HepG2 (cell line): Measurements from ENCODE around the gene ADAMTS2. TPM values are rescaled to one million over a fixed set of nuclear protein-coding genes. Genes with fewer than 3 reads are reported as not detected.

ENCODE experiments used
- ATAC-seq: fragments of 200-7000 bp; cut with Tn5 transposase; 3 replicates; pipeline ENCODE4 v1.9.1; 2020; ENCODE audit warnings: mild to moderate bottlenecking, moderate library complexity
- BruUV-seq: library from RNA; stranded (reverse); fragments of 400-500 nt; replicated peaks from 2 replicates; lab custom pipeline; 2021; lab: Mats Ljungman, UMichigan
- CTCF ChIA-PET: fragments of 300-600 bp; formaldehyde crosslinking; extraction: SDS; loops from one replicate; lab custom pipeline; 2021; ENCODE audit warnings: low total read pairs, inconsistent platforms, low intra/inter-chr PET ratio; lab: Yijun Ruan, JAX
- POLR2A ChIA-PET: fragments of 350-600 bp; sonication (Branson Sonifier 250); formaldehyde crosslinking; loops from one replicate; lab custom pipeline; 2020; ENCODE audit warnings: antibody characterized with exemption, inconsistent platforms; lab: Yijun Ruan, JAX
- DNase-seq: peaks from one replicate; pipeline ENCODE4 v3.0.0-alpha.2; 2015; ENCODE audit warnings: low spot score
- FAIRE-seq: peaks from 3 replicates; lab custom pipeline; 2011; peaks lifted over from hg19 to GRCh38; lab: Jason Lieb, UNC
- H2AFZ ChIP-seq: one replicate; pipeline ENCODE4 v1.6.1; 2011; ENCODE audit warnings: low read length, inconsistent platforms
- H3K27ac ChIP-seq: fragments of 300-600 bp; 3 replicates; pipeline ENCODE4 v1.8.0; 2011; ENCODE audit warnings: mixed run types, mild to moderate bottlenecking, mixed read lengths, low read length, inconsistent platforms; ENCODE audit not compliant: insufficient read depth; ENCODE audit errors: extremely low read length
- H3K27me3 ChIP-seq, 2 experiments: fragments of 200-600 bp in 1 of 2; 2 replicates in 1 of 2; 3 replicates in 1 of 2; pipeline versions ENCODE4 v1.6.0 to v1.8.0; 2011; ENCODE audit warnings: low read length in 2 of 2, mild to moderate bottlenecking in 2 of 2, moderate library complexity in 2 of 2, inconsistent platforms in 1 of 2; ENCODE audit not compliant: insufficient read depth in 2 of 2, control insufficient read depth in 1 of 2
- H3K36me3 ChIP-seq, 2 experiments: fragments of 200-600 bp in 1 of 2; replicated peaks in 1 of 2; 2 replicates in 1 of 2; 3 replicates in 1 of 2; pipeline versions ENCODE4 v1.5.1 to v1.8.0; 2011; ENCODE audit warnings: low read length in 2 of 2, inconsistent platforms in 1 of 2; ENCODE audit not compliant: insufficient read depth in 2 of 2, control insufficient read depth in 1 of 2
- H3K4me1 ChIP-seq: 2 replicates; pipeline ENCODE4 v1.5.1; 2012; ENCODE audit warnings: low read length, inconsistent platforms; ENCODE audit not compliant: insufficient read depth
- H3K4me2 ChIP-seq: 2 replicates; pipeline ENCODE4 v1.6.0; 2011; ENCODE audit warnings: low read depth, low read length, inconsistent platforms
- H3K4me3 ChIP-seq, 3 experiments: fragments of 200-600 bp in 1 of 3; sonication (generic), shearing (Covaris generic) in 1 of 3; replicated peaks in 1 of 3; 2 replicates each; pipeline ENCODE4 v1.5.1; 2011 to 2016; ENCODE audit warnings: low read length in 3 of 3, inconsistent platforms in 2 of 3, low read depth in 2 of 3, mild to moderate bottlenecking in 2 of 3, control low read depth in 1 of 3, mixed read lengths in 1 of 3; ENCODE audit not compliant: insufficient read depth in 1 of 3
- H3K79me2 ChIP-seq: one replicate; pipeline ENCODE4 v1.6.1; 2011; ENCODE audit warnings: low read length, inconsistent platforms; ENCODE audit not compliant: insufficient read depth
- H3K9ac ChIP-seq: 2 replicates; pipeline ENCODE4 v1.6.0; 2011; ENCODE audit warnings: mild to moderate bottlenecking, low read depth, low read length, inconsistent platforms; ENCODE audit not compliant: insufficient read depth
- H3K9me3 ChIP-seq: 2 replicates; pipeline ENCODE4 v1.5.1; 2012; ENCODE audit warnings: mild to moderate bottlenecking, low read length
- H4K20me1 ChIP-seq: 2 replicates; pipeline ENCODE4 v1.6.0; 2011; ENCODE audit warnings: inconsistent platforms, mild to moderate bottlenecking, low read length, moderate library complexity; ENCODE audit not compliant: insufficient read depth
- ATF7 ChIP-seq, 2 experiments: fragments of 450-650 bp in 1 of 2; sonication (generic) in 1 of 2; formaldehyde crosslinking in 1 of 2; IDR thresholded peaks; 2 replicates each; pipeline versions ENCODE4 v1.4.0 to v1.6.1; 2016 to 2020; ENCODE audit warnings: antibody characterized with exemption in 1 of 2, mild to moderate bottlenecking in 1 of 2, missing genetic modification reagents in 1 of 2
- DNMT1 ChIP-seq: sonication (generic); formaldehyde crosslinking; IDR thresholded peaks from 2 replicates; pipeline ENCODE4 v1.5.1; 2020; ENCODE audit warnings: mild to moderate bottlenecking, missing genetic modification reagents
- HNF4G ChIP-seq, 2 experiments: sonication (generic) in 1 of 2; formaldehyde crosslinking in 1 of 2; IDR thresholded peaks; 2 replicates each; pipeline versions ENCODE4 v1.4.0 to v1.6.1; 2011 to 2020; ENCODE audit warnings: borderline replicate concordance in 2 of 2, low read depth in 2 of 2, mild to moderate bottlenecking in 2 of 2, low read length in 1 of 2, missing genetic modification reagents in 1 of 2, moderate library complexity in 1 of 2
- MAZ ChIP-seq, 2 experiments: sonication (generic) in 1 of 2; formaldehyde crosslinking in 1 of 2; IDR thresholded peaks; 2 replicates each; pipeline versions ENCODE4 v1.5.0 to v1.6.1; 2012 to 2020; ENCODE audit warnings: low read depth in 2 of 2, mild to moderate bottlenecking in 2 of 2, borderline replicate concordance in 1 of 2, improper control_type of control experiment in 1 of 2, low read length in 1 of 2, missing genetic modification reagents in 1 of 2, moderate library complexity in 1 of 2
- MYNN ChIP-seq: sonication (generic); formaldehyde crosslinking; IDR thresholded peaks from 2 replicates; pipeline ENCODE4 v1.4.0; 2020; ENCODE audit warnings: mild to moderate bottlenecking, low read depth, missing genetic modification reagents
- PHF20 ChIP-seq: sonication (generic); formaldehyde crosslinking; IDR thresholded peaks from 2 replicates; pipeline ENCODE4 v1.5.0; 2020; ENCODE audit warnings: mild to moderate bottlenecking, missing genetic modification reagents
- SNAI1 ChIP-seq: sonication (generic); formaldehyde crosslinking; IDR thresholded peaks from 2 replicates; pipeline ENCODE4 v1.5.0; 2020; ENCODE audit warnings: mild to moderate bottlenecking, missing genetic modification reagents, borderline replicate concordance
- TRIM24 ChIP-seq: sonication (generic); formaldehyde crosslinking; IDR thresholded peaks from 2 replicates; pipeline ENCODE4 v1.8.0; 2022; ENCODE audit warnings: mild to moderate bottlenecking, missing genetic modification reagents
- ZNF251 ChIP-seq: sonication (generic); formaldehyde crosslinking; IDR thresholded peaks from 2 replicates; pipeline ENCODE4 v1.9.0; 2021; ENCODE audit warnings: mild to moderate bottlenecking, missing genetic modification reagents
- ZNF260 ChIP-seq: sonication (generic); formaldehyde crosslinking; IDR thresholded peaks from 2 replicates; pipeline ENCODE4 v1.4.0; 2020; ENCODE audit warnings: missing genetic modification reagents, low read depth, mild to moderate bottlenecking, borderline replicate concordance
- whole genome bisulfite sequencing: methylation state at CpG from one replicate; pipeline ENCODE4 v1.1.6; 2017; ENCODE audit warnings: low lambda C conversion rate; 5-methylcytosine and 5-hydroxymethylcytosine counted together
- in situ Hi-C: cut with HindIII; loops from 2 replicates; pipeline ENCODE4 v1.10.0; 2017; ENCODE audit warnings: low pct_unique_long_range_greater_than_20kb; ENCODE audit not compliant: extremely low pct_ligation_motif_present
- intact Hi-C: fragments of 100-400 bp; cut with micrococcal nuclease; formaldehyde crosslinking; loops from one replicate; pipeline ENCODE4 v1.10.0; 2022; ENCODE audit not compliant: unreplicated experiment
- polyA plus RNA-seq, 8 experiments: library from polyadenylated mRNA; depleted of rRNA in 3 of 8; stranded (reverse) in 7 of 8; unstranded in 1 of 8; fragments of >200 nt; fragmentation: Illumina TruSeq in 4 of 8; extraction: Trizol in 4 of 8; gene quantifications; 2 replicates each; pipeline versions ENCODE4 v1.2.1 to v1.2.3, GENCODE V29; 2011 to 2016; ENCODE audit warnings: low read depth in 4 of 8, missing spikeins in 1 of 8, mixed read lengths in 1 of 8; ENCODE audit not compliant: insufficient read depth in 1 of 8
- total RNA-seq, 5 experiments: library from RNA; depleted of rRNA; stranded (reverse); fragments of >200 nt; fragmentation: Illumina TruSeq; extraction: Trizol; gene quantifications; 2 replicates each; pipeline ENCODE4 v1.2.3, GENCODE V29; 2016; ENCODE audit warnings: low read depth in 1 of 5
- TF ChIP-seq, protein P1 (sequence below): sonication (generic); formaldehyde crosslinking; IDR thresholded peaks from 2 replicates; pipeline ENCODE4 v1.4.0; 2020; ENCODE audit warnings: missing genetic modification reagents, borderline replicate concordance

The ADAMTS2 gene
- total and polyA plus RNA-seq, 2 of the 13 experiments (the other 11 are each of a cell fraction or from before 2014, with no cell fraction given), result 0.24 to 3.5 TPM

GRCh38 chr5:179238628-179238970, 106.7 kb downstream of the ADAMTS2 start (continued):
- TF ChIP-seq MAZ (IDR thresholded peaks at IDR 0.05; ENCODE audit: borderline replicate concordance, low read depth, low read length), result no peak
- TF ChIP-seq MAZ (CRISPR knock-in tag; IDR thresholded peaks at IDR 0.05; ENCODE audit: low read depth), result no peak

DNA sequence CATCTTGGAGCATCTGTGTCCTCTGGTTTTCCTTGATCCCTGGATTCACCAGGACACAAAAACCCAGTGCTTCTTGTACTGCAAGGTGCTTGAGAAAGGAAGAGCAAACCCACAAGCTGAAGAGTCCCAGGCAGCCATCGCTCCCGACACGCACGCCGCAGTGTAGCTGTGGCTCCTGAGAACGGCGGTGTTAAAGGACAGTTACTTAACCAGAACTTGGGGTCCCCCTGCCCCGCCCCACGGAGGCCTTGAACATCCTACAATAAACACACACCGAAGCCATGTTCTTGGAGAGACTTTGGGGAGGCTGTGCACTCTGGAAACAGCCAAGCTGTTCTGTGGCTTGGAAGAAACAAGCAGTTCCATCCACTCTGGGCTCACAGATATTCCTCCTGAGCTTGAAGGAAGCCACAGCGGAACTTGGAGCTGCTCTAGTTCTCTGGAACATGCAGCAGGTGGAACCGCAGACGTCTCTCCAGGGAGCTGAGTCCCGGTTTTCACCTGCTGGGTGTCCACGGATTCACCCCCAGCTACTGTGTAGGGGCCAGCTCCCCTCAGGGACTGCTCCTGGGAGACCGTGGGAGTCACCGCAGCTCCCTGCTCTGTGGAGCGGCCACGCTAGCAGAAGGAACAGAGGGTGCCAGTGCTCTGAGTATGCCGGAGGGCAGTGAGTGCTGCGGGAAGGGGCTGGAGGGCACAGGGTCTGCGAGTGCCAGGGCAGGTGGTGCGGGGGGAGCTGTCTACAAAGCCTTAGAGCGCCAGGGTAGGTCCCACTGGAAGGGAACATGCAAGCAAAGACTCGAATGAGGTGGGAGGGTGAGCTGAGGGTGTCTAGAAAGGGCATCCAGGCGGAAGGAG, 107.3 kb downstream of the ADAMTS2 start:
- BruUV-seq, result no TSS peak
- ChIA-PET POLR2A (no interaction called here), CTCF (no interaction called here)
- FAIRE-seq (no peak), ATAC-seq (no peak), DNase-seq (no peak)
- Histone ChIP-seq H4K20me1 (no peaks in the 10 kb centered on the region), H3K27ac (no peak overlapping the region), H3K4me1 (no peaks in the 10 kb centered on the region), H2AFZ (no peak overlapping the region), H3K4me2 (no peak overlapping the region), H3K36me3 (no peaks in the 10 kb centered on the region), H3K9ac (no peak overlapping the region), H3K79me2 (no peaks in the 10 kb centered on the region), H3K4me3 (no peak overlapping the region), H3K27me3 (no peaks in the 10 kb centered on the region; a peak in 3 of 5 replicates), H3K9me3 (no peaks in the 10 kb centered on the region)
- TF ChIP-seq HNF4G (IDR thresholded peaks at IDR 0.05; ENCODE audit: borderline replicate concordance, low read depth, low read length) (no peak), HNF4G (CRISPR knock-in tag; IDR thresholded peaks at IDR 0.05; ENCODE audit: borderline replicate concordance, low read depth) (no peak), ATF7 (IDR thresholded peaks at IDR 0.05) (no peak), ATF7 (CRISPR knock-in tag; IDR thresholded peaks at IDR 0.05) (no peak), ZNF260 (no peak), PHF20 (no peak), TRIM24 (CRISPR knock-in tag) (no peak), MYNN (no peak), SNAI1 (CRISPR knock-in tag) (no peak), DNMT1 (CRISPR knock-in tag) (no peak), ZNF251 (no peak)
- TF ChIP-seq, protein P1, sequence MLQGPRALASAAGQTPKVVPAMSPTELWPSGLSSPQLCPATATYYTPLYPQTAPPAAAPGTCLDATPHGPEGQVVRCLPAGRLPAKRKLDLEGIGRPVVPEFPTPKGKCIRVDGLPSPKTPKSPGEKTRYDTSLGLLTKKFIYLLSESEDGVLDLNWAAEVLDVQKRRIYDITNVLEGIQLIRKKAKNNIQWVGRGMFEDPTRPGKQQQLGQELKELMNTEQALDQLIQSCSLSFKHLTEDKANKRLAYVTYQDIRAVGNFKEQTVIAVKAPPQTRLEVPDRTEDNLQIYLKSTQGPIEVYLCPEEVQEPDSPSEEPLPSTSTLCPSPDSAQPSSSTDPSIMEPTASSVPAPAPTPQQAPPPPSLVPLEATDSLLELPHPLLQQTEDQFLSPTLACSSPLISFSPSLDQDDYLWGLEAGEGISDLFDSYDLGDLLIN, result no peak
- intact Hi-C loops (no loop called here), in situ Hi-C loops (no loop called here)
- 59% methylated on average over 20 of the region's 26 CpGs for WGBS
